Measurements from ENCODE around the gene SIK2.

The SIK2 gene

DNA sequence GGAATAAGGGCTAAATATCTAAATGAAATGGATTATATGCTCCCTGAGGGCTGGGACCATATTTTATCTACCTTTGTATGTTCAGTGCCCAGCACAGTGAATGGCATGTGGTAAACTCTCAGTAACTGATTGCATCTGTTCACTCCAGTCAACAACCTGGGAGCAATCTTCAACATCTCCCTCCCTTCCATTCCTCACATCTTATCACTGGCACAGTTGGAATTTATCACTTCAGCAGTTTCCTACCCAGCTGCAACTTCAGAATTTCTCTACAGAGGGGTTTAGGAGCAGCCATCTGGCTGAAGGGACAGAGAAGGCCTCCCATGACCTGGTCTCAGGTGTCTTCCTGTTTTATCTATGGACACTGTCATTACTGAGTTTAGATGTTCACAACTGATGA is 9.8 kb upstream of the SIK2 start:
- peaks cover 8% of the 10 kb centered on the region for H3K27me3 ChIP-seq (ENCODE audit: insufficient read depth, poor library complexity, severe bottlenecking)
- no peak overlapping the region for H3K4me3 ChIP-seq (replicated peaks; ENCODE audit: insufficient read depth, low read length)
- H3K27ac ChIP-seq (replicated peaks) = no peak overlapping the region
- no peak for DNase-seq (ENCODE audit: low read depth in 1 of 2, low spot score in 1 of 2)
- TF ChIP-seq SPI1 (IDR thresholded peaks at IDR 0.05; ENCODE audit: borderline replicate concordance, low read depth) = no peak
- TF ChIP-seq REST (IDR thresholded peaks at IDR 0.05; ENCODE audit: insufficient replicate concordance, low read depth) = no peak
- TF ChIP-seq CTCF (IDR thresholded peaks at IDR 0.05; ENCODE audit: insufficient read depth, low read length) = no peak
- no peak for TF ChIP-seq POLR2AphosphoS5 (IDR thresholded peaks at IDR 0.05; ENCODE audit: low read depth)
- TF ChIP-seq GABPA (IDR thresholded peaks at IDR 0.05; ENCODE audit: low read depth) = no peak

DNA sequence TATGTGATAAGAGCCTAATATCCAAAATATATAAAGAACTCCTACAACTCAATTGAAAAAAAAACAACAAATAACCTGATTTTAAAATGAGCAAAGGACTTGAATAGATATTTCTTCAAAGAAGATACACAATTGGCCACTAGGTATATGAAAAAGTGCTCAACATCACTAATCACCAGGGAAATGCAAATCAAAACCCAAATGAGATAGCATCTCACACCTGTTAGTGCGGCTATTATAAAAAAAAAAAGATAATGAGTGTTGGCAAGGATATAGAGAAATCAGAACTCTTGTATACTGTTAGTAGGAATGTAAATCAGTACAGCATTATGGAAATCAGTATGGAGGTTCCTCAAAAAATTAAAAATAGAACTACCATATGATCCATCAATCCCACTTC is 5.9 kb upstream of the SIK2 start:
- no peak for DNase-seq (ENCODE audit: low read depth in 1 of 2, low spot score in 1 of 2)
- TF ChIP-seq SPI1 (IDR thresholded peaks at IDR 0.05; ENCODE audit: borderline replicate concordance, low read depth) (no peak), POLR2AphosphoS5 (IDR thresholded peaks at IDR 0.05; ENCODE audit: low read depth) (no peak), GABPA (IDR thresholded peaks at IDR 0.05; ENCODE audit: low read depth) (no peak)

GRCh38 chr11:111598148-111598547 is 4.1 kb upstream of the SIK2 start:
- H3K27ac ChIP-seq (replicated peaks) = no peak overlapping the region
- no peaks in the 10 kb centered on the region for H3K27me3 ChIP-seq (ENCODE audit: insufficient read depth, poor library complexity, severe bottlenecking)
- DNase-seq (ENCODE audit: low read depth in 1 of 2, low spot score in 1 of 2) = no peak
- no peak for TF ChIP-seq SPI1 (IDR thresholded peaks at IDR 0.05; ENCODE audit: borderline replicate concordance, low read depth)
- TF ChIP-seq GABPA (IDR thresholded peaks at IDR 0.05; ENCODE audit: low read depth) = no peak
- no peak for TF ChIP-seq POLR2AphosphoS5 (IDR thresholded peaks at IDR 0.05; ENCODE audit: low read depth)
- no peak overlapping the region for H3K4me3 ChIP-seq (replicated peaks; ENCODE audit: insufficient read depth, low read length)

More for the DNA sequence above, 5.9 kb upstream of the SIK2 start:
- Histone ChIP-seq H3K27ac (replicated peaks) (no peak overlapping the region), H3K27me3 (ENCODE audit: insufficient read depth, poor library complexity, severe bottlenecking) (peaks cover 7% of the 10 kb centered on the region), H3K4me3 (replicated peaks; ENCODE audit: insufficient read depth, low read length) (no peak overlapping the region)

- no peak for DNase-seq (ENCODE audit: low read depth in 1 of 2, low spot score in 1 of 2)
Observed at GRCh38 chr11:111598559-111598958, 3.7 kb upstream of the SIK2 start.

More at GRCh38 chr11:111598559-111598958, 3.7 kb upstream of the SIK2 start:
- Histone ChIP-seq H3K4me3 (replicated peaks; ENCODE audit: insufficient read depth, low read length) (no peak overlapping the region), H3K27ac (replicated peaks) (no peak overlapping the region), H3K27me3 (ENCODE audit: insufficient read depth, poor library complexity, severe bottlenecking) (no peaks in the 10 kb centered on the region)
- TF ChIP-seq CTCF (IDR thresholded peaks at IDR 0.05; ENCODE audit: insufficient read depth, low read length) = no peak
- no peak for TF ChIP-seq SPI1 (IDR thresholded peaks at IDR 0.05; ENCODE audit: borderline replicate concordance, low read depth)
- TF ChIP-seq POLR2AphosphoS5 (IDR thresholded peaks at IDR 0.05; ENCODE audit: low read depth) = no peak
- TF ChIP-seq REST (IDR thresholded peaks at IDR 0.05; ENCODE audit: insufficient replicate concordance, low read depth) = no peak
- TF ChIP-seq GABPA (IDR thresholded peaks at IDR 0.05; ENCODE audit: low read depth) = no peak
